ENCODE results near the gene RUNX2. TPM values are rescaled to one million over a fixed set of nuclear protein-coding genes. Genes with fewer than 3 reads are reported as not detected.

The RUNX2 gene
- total and polyA plus RNA-seq, 9 of the 15 experiments (the other 6 are each of a cell fraction or from before 2014, with no cell fraction given): 0.29 to 1.00 (median 0.43) TPM

GRCh38 chr6:45697605-45698004 is 369.5 kb downstream of the RUNX2 start:
- POLR2A ChIA-PET: interaction anchor here (0.6 kb wide), 1 partner anchor 256 kb away, joined by 3 read pairs; no protein-coding TSS in a partner anchor
- Histone ChIP-seq H3K27me3 (ENCODE audit: control insufficient read depth in 2 of 2, insufficient read depth in 2 of 2, low read length in 2 of 2) (peaks cover 0 to 12% of the 10 kb centered on the region in 2 experiments; a peak in 3 of 5 replicates), H3K9me1 (ENCODE audit: control insufficient read depth, insufficient read depth, low read length) (no peaks in the 10 kb centered on the region), H3K27ac (ENCODE audit: extremely low read depth, low read depth, low read length) (no peak overlapping the region), H4K20me1 (replicated peaks; ENCODE audit: control insufficient read depth, insufficient read depth, low read length) (no peaks in the 10 kb centered on the region), H3K9me3 (replicated peaks; ENCODE audit: control insufficient read depth, insufficient read depth, low read depth, low read length) (no peaks in the 10 kb centered on the region), H3K4me2 (ENCODE audit: insufficient read depth, low read length) (no peak overlapping the region), H3K79me2 (ENCODE audit: control insufficient read depth, insufficient read depth, low read length) (no peaks in the 10 kb centered on the region), H3K4me3 (no peak overlapping the region), H3K9ac (ENCODE audit: insufficient read depth in 1 of 2, low read depth in 2 of 2, low read length in 2 of 2) (no peak overlapping the region), H3K4me1 (replicated peaks in 1 of 2; ENCODE audit: control insufficient read depth in 2 of 2, insufficient read depth in 2 of 2, low read length in 2 of 2) (no peaks in the 10 kb centered on the region), H2AFZ (ENCODE audit: low read depth, low read length) (no peak overlapping the region), H3K36me3 (ENCODE audit: control insufficient read depth, insufficient read depth, low read length) (no peaks in the 10 kb centered on the region)
- no TSS peak for BruUV-seq (replicated peaks)
- WGBS (ENCODE audit: insufficient coverage, low coverage, missing lambda C conversion rate): 1% methylated on average over 6 of the region's 6 CpGs
- FAIRE-seq (no peak), ATAC-seq (no peak), DNase-seq (ENCODE audit: extremely low read depth in 1 of 4, low spot score in 3 of 4) (peak in 1 of 4 experiments; percentile 5)
- CTCF ChIA-PET (ENCODE audit: low intra/inter-chr PET ratio): no interaction called here
- in situ Hi-C loops (cut with MboI): no loop called here
- intact Hi-C loops (cut with micrococcal nuclease): no loop called here
- TF ChIP-seq ZNF586 (CRISPR knock-in tag; conservative IDR thresholded peaks at IDR 0.05) (no peak), ZNF197 (CRISPR knock-in tag; IDR thresholded peaks at IDR 0.05; ENCODE audit: low read depth) (no peak)

GRCh38 chr6:45698046-45698445 is 369.9 kb downstream of the RUNX2 start:
- DNase-seq (ENCODE audit: extremely low read depth in 1 of 4, low spot score in 3 of 4) (no peak), FAIRE-seq (no peak), ATAC-seq (no peak)
- no TSS peak for BruUV-seq (replicated peaks)
- intact Hi-C loops (cut with micrococcal nuclease): no loop called here
- 0% methylated on average over 2 of the region's 2 CpGs for WGBS (ENCODE audit: insufficient coverage, low coverage, missing lambda C conversion rate)
- Histone ChIP-seq H2AFZ (ENCODE audit: low read depth, low read length) (no peak overlapping the region), H3K9me1 (ENCODE audit: control insufficient read depth, insufficient read depth, low read length) (no peaks in the 10 kb centered on the region), H3K4me1 (replicated peaks in 1 of 2; ENCODE audit: control insufficient read depth in 2 of 2, insufficient read depth in 2 of 2, low read length in 2 of 2) (no peaks in the 10 kb centered on the region), H4K20me1 (replicated peaks; ENCODE audit: control insufficient read depth, insufficient read depth, low read length) (no peaks in the 10 kb centered on the region), H3K27ac (ENCODE audit: extremely low read depth, low read depth, low read length) (no peak overlapping the region), H3K9me3 (replicated peaks; ENCODE audit: control insufficient read depth, insufficient read depth, low read depth, low read length) (no peaks in the 10 kb centered on the region), H3K9ac (ENCODE audit: insufficient read depth in 1 of 2, low read depth in 2 of 2, low read length in 2 of 2) (no peak overlapping the region), H3K4me3 (no peak overlapping the region), H3K27me3 (ENCODE audit: control insufficient read depth in 2 of 2, insufficient read depth in 2 of 2, low read length in 2 of 2) (peaks cover 0 to 12% of the 10 kb centered on the region in 2 experiments; a peak in 3 of 5 replicates), H3K79me2 (ENCODE audit: control insufficient read depth, insufficient read depth, low read length) (no peaks in the 10 kb centered on the region), H3K36me3 (ENCODE audit: control insufficient read depth, insufficient read depth, low read length) (no peaks in the 10 kb centered on the region), H3K4me2 (ENCODE audit: insufficient read depth, low read length) (no peak overlapping the region)
- in situ Hi-C loops (cut with MboI): no loop called here
- CTCF ChIA-PET (ENCODE audit: low intra/inter-chr PET ratio): no interaction called here
- TF ChIP-seq HDGF (IDR thresholded peaks at IDR 0.05) (no peak), PRDM10 (IDR thresholded peaks at IDR 0.05; ENCODE audit: partially characterized antibody) (no peak), LCOR (CRISPR knock-in tag; IDR thresholded peaks at IDR 0.05) (no peak), PHTF2 (CRISPR knock-in tag; IDR thresholded peaks at IDR 0.05) (no peak), RFX5 (IDR thresholded peaks at IDR 0.05; ENCODE audit: low read depth, low read length) (no peak), SUPT5H (IDR thresholded peaks at IDR 0.05) (no peak), PREB (CRISPR knock-in tag; IDR thresholded peaks at IDR 0.05) (no peak)
- POLR2A ChIA-PET: no interaction called here

Data from K562 (cell line).